ENCODE measurements around the gene FIG4. TPM values are rescaled to one million over a fixed set of nuclear protein-coding genes. Genes with fewer than 3 reads are reported as not detected.

FIG4 gene
- total and polyA plus RNA-seq, 2 donors (not counting 1 experiment from before 2014, with no cell fraction given): 21.1 to 38.3 TPM

DNA sequence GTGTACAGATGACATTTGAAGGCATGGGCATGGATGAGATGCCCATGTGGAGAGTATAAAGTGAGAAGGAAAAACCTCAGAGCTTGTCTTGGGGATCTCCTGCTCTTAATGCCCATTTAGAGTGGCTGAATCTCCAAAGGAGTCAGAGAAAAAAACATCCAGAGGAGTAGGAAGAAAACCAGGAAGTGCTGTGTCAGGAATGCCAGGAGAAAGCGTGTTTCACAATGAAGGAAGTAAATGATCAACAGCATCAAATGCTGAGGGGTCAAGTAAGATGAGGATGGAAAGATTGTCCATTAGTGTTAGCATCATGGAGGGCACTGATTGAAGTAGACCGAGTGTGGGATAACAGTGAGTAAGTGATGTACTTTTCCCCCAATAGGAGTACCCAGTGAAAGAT, 56.1 kb downstream of the FIG4 start:
- H3K9me3 ChIP-seq (ENCODE audit: control insufficient read depth, insufficient read depth, low read depth, low read length): no peaks in the 10 kb centered on the region
- no peak overlapping the region for H2AFZ ChIP-seq (ENCODE audit: low read length)
- H3K4me2 ChIP-seq (ENCODE audit: extremely low read depth, insufficient read depth, low read length): no peak overlapping the region
- no peaks in the 10 kb centered on the region for H3K27me3 ChIP-seq (ENCODE audit: control insufficient read depth, insufficient read depth, low read length)
- H3K27ac ChIP-seq (ENCODE audit: insufficient read depth, low read length): no peak overlapping the region
- no peak overlapping the region for H3K9ac ChIP-seq (ENCODE audit: insufficient read depth, low read length)
- no peaks in the 10 kb centered on the region for H4K20me1 ChIP-seq (ENCODE audit: control insufficient read depth, extremely low read depth, insufficient read depth, low read length)
- no peaks in the 10 kb centered on the region for H3K36me3 ChIP-seq (ENCODE audit: control insufficient read depth, insufficient read depth, low read length)
- peaks cover 5% of the 10 kb centered on the region for H3K4me1 ChIP-seq (ENCODE audit: control insufficient read depth, extremely low read depth, insufficient read depth, low read length)
- no peaks in the 10 kb centered on the region for H3K79me2 ChIP-seq (ENCODE audit: control insufficient read depth, insufficient read depth, low read length)
- TF ChIP-seq EZH2 (IDR thresholded peaks at IDR 0.05; ENCODE audit: low read length, missing control alignments): no peak
- no peak overlapping the region for H3K4me3 ChIP-seq (replicated peaks in 1 of 4; ENCODE audit: control extremely low read depth in 1 of 4, insufficient read depth in 1 of 4, low read depth in 3 of 4, low read length in 4 of 4)
- DNase-seq (ENCODE audit: low read depth in 2 of 2): no peak

DNA sequence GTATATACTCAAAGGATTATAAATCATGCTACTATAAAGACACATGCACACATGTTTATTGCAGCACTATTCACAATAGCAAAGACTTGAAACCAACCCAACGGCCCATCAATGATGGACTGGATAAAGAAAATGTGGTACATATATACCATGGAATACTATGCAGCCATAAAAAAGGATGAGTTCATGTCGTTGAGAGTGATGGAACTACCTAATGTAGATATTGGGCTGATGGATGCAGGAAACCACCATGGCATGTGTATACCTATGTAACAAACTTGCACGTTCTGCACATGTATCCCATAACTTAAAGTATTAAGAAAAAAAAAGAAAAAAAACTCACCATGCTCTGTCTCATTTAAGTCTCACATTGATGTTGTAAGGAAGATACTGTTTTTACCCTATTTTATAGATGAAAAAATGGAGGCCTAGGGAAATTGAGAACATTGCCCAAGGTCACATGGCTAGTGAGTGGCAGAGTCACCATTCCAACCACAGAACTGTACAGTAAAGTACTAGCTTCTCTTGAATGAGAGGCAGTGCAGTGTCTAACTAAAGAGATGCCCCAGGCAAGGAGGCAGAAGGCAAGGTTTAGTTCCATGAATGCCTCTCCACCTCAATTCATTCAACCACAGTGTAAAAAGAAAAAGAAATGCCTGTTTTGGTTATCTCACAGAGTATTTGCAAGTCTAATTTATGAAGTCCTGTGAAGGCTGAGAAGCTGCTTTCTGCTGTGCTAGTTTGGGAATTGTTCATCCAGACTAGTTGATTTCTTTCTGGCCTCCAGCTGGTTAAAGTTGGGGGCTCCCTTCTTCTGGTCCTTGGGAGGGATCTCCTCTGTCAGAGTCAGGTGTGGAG, 68.2 kb downstream of the FIG4 start:
- no peaks in the 10 kb centered on the region for H3K36me3 ChIP-seq (ENCODE audit: control insufficient read depth, insufficient read depth, low read length)
- DNase-seq (ENCODE audit: low read depth in 2 of 2): no peak
- H3K27ac ChIP-seq (ENCODE audit: insufficient read depth, low read length): no peak overlapping the region
- H4K20me1 ChIP-seq (ENCODE audit: control insufficient read depth, extremely low read depth, insufficient read depth, low read length): no peaks in the 10 kb centered on the region
- no peaks in the 10 kb centered on the region for H3K9me3 ChIP-seq (ENCODE audit: control insufficient read depth, insufficient read depth, low read depth, low read length)
- no peaks in the 10 kb centered on the region for H3K79me2 ChIP-seq (ENCODE audit: control insufficient read depth, insufficient read depth, low read length)
- H3K27me3 ChIP-seq (ENCODE audit: control insufficient read depth, insufficient read depth, low read length): no peaks in the 10 kb centered on the region
- peaks cover 2% of the 10 kb centered on the region for H3K4me1 ChIP-seq (ENCODE audit: control insufficient read depth, extremely low read depth, insufficient read depth, low read length)
- H2AFZ ChIP-seq (ENCODE audit: low read length): no peak overlapping the region
- no peak overlapping the region for H3K9ac ChIP-seq (ENCODE audit: insufficient read depth, low read length)
- no peak overlapping the region for H3K4me3 ChIP-seq (replicated peaks in 1 of 4; ENCODE audit: control extremely low read depth in 1 of 4, insufficient read depth in 1 of 4, low read depth in 3 of 4, low read length in 4 of 4)
- TF ChIP-seq, protein P1, sequence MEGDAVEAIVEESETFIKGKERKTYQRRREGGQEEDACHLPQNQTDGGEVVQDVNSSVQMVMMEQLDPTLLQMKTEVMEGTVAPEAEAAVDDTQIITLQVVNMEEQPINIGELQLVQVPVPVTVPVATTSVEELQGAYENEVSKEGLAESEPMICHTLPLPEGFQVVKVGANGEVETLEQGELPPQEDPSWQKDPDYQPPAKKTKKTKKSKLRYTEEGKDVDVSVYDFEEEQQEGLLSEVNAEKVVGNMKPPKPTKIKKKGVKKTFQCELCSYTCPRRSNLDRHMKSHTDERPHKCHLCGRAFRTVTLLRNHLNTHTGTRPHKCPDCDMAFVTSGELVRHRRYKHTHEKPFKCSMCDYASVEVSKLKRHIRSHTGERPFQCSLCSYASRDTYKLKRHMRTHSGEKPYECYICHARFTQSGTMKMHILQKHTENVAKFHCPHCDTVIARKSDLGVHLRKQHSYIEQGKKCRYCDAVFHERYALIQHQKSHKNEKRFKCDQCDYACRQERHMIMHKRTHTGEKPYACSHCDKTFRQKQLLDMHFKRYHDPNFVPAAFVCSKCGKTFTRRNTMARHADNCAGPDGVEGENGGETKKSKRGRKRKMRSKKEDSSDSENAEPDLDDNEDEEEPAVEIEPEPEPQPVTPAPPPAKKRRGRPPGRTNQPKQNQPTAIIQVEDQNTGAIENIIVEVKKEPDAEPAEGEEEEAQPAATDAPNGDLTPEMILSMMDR (conservative IDR thresholded peaks at IDR 0.05 in 1 of 2, IDR thresholded peaks at IDR 0.05 in 1 of 2; ENCODE audit: low read depth in 1 of 2, low read length in 2 of 2): no peak
- TF ChIP-seq EZH2 (IDR thresholded peaks at IDR 0.05; ENCODE audit: low read length, missing control alignments): no peak
- H3K4me2 ChIP-seq (ENCODE audit: extremely low read depth, insufficient read depth, low read length): no peak overlapping the region

DNA sequence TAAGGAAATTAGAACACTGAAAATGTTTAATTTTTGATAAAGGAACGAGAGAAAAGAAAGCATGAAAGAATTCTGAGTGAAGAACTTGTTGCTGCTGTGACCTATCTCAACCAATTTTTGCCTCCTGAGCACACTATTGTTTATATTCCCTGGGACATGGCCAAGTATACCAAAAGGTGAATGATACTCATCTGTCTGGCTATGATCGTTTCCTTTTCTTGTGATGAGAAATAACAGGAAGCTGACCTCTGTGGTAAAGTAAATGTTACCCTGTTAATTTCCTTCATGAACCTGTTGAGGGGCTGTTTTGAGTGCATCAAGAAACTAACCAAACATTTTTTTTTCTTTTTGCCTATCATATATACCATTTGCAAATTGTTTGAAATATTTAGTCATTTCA, 69.1 kb downstream of the FIG4 start:
- peak in 1 of 2 donors; percentile 22 for DNase-seq (ENCODE audit: low read depth in 2 of 2)
- Histone ChIP-seq H3K9ac (ENCODE audit: insufficient read depth, low read length) (no peak overlapping the region), H3K9me3 (ENCODE audit: control insufficient read depth, insufficient read depth, low read depth, low read length) (no peaks in the 10 kb centered on the region)

More for the DNA sequence above, 69.1 kb downstream of the FIG4 start:
- H2AFZ ChIP-seq (ENCODE audit: low read length): no peak overlapping the region
- H3K79me2 ChIP-seq (ENCODE audit: control insufficient read depth, insufficient read depth, low read length): no peaks in the 10 kb centered on the region
- no peak overlapping the region for H3K4me2 ChIP-seq (ENCODE audit: extremely low read depth, insufficient read depth, low read length)
- no peak overlapping the region for H3K4me3 ChIP-seq (replicated peaks in 1 of 4; ENCODE audit: control extremely low read depth in 1 of 4, insufficient read depth in 1 of 4, low read depth in 3 of 4, low read length in 4 of 4)
- H4K20me1 ChIP-seq (ENCODE audit: control insufficient read depth, extremely low read depth, insufficient read depth, low read length): no peaks in the 10 kb centered on the region
- peaks cover 2% of the 10 kb centered on the region for H3K4me1 ChIP-seq (ENCODE audit: control insufficient read depth, extremely low read depth, insufficient read depth, low read length)
- no peak overlapping the region for H3K27ac ChIP-seq (ENCODE audit: insufficient read depth, low read length)
- TF ChIP-seq, protein P1 (conservative IDR thresholded peaks at IDR 0.05 in 1 of 2, IDR thresholded peaks at IDR 0.05 in 1 of 2; ENCODE audit: low read depth in 1 of 2, low read length in 2 of 2): no peak
- TF ChIP-seq EZH2 (IDR thresholded peaks at IDR 0.05; ENCODE audit: low read length, missing control alignments): no peak
- no peaks in the 10 kb centered on the region for H3K27me3 ChIP-seq (ENCODE audit: control insufficient read depth, insufficient read depth, low read length)
- H3K36me3 ChIP-seq (ENCODE audit: control insufficient read depth, insufficient read depth, low read length): no peaks in the 10 kb centered on the region
